ENCODE results near the gene ZNF653.
"Not testable (repeated sequence)": the region's sequence is repeated elsewhere in the genome, so short reads cannot be mapped to it uniquely, and the experiment has no call there.

Gene ZNF653

DNA sequence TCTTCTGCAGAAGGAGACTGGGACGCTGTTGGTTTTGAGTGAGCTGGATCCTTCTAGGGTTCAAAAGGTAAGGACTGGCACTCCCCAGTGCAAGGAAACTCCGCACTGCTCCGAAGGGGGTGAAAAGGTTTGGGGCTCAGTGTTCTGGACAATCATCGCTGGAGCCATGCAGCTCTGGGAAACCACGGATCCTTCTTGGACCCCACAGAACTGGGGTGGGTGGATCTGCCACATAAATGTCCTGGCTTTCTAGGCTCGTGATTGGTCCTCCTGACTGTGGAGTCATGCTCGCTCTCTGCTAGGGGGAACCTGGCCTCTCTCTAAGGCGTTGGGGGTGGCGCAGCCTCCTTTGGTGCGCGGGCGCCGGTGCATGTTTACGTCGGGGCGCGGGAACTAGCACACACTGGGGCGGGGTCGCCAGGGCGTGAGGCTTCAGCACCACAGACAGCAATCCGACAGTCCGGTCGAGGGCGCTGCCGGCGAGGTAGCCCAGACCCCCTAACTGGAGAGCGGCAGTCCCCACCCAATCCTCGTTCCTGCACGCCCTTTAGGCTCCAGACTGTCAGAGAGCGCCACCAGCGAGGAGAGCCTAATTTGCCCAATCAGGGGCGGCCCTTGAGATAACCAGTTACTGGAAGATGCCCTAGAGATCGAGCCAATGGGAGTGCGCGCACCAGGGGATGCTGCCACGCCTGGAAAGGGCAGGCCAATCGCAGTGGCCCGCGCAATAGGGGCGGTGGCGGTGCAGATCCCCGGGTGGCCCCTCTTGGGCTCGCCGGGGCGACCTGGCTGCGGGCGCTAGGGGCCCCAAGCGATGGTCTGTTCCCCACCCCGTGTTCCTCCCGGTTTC, 23.9 kb downstream of the ZNF653 start:
- DNase-seq (ENCODE audit: low spot score), result peak; percentile 95

- peak; percentile 87 for DNase-seq (ENCODE audit: low spot score)
These were observed 24.7 kb downstream of the ZNF653 start, which contains the start of gene ELAVL3 for GRCh38 chr19:11480715-11481533. Gene ELAVL3 (minus strand): TSS chr19:11481046. CDS start chr19:11480608, 438 bp downstream.

- peak; percentile 63 for DNase-seq (ENCODE audit: low spot score)
These were observed 25.5 kb downstream of the ZNF653 start for GRCh38 chr19:11479898-11480714.

- DNase-seq (ENCODE audit: low spot score), result peak; percentile 97
These were observed 26.3 kb downstream of the ZNF653 start for GRCh38 chr19:11479090-11479897.

DNA sequence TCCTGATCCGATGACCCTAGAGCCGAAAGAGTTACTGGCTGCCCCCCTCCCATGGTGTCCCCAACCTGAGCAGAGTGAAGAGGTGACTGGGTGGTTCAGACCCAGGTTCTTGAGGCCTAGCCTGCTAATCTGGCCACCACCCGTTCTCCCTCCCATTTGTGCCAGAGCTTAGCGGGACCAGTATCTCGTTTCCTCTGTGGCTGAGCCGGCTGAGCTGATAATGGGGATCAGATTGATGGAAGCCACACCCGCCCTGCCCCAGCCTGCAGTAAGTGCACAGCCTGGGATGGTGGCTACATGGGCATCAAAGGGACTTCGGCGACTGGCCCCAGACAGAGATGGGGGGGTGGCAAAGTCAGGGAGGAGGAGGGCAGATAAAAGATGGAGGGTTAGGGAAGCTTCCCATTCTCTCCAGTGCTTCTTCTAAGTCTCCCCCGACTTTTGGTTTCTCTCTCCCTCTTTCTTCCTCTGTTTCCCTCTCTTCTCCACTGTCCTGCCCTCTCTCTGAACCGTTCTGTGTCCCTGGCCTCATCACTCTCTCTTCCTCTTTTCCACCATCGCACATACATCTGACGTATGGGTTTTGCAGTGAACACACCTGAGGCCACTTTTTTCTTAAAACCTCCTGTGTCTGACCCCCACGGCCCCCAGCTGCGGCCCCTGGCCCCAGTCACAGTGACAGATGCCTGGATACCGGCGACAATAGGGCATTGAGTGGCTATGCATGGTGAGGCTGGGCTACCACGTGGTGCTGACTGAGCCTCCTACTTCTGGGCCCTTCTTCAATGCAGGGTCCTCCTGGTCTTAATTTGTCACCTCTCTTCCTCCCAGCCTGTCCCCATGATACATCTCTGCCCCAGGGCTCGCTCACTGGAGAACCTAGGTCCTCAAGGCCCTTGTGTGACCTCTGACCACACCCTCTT, 27.2 kb downstream of the ZNF653 start:
- peak; percentile 85 for DNase-seq (ENCODE audit: low spot score)

GRCh38 chr19:11475861-11476260, 29.8 kb downstream of the ZNF653 start:
- no peak for DNase-seq (ENCODE audit: low spot score)

DNA sequence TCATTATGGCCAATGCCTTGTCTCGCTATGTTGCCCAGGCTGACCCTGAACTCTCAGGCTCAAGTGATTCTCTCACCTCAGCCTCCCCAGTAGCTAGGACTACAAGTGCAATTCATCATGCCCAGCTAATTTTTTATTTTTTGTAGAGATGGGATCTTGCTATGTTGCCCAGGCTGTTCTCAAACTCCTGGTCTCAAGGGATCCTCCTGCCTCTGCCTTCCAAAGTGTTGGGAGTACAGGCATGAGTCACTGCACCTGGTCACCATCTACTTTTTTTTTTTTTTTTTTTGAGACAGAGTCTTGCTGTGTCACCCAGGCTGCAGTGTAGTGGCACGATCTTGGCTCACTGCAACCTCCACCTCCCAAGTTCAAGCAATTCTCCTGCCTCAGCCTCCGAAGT, 30.3 kb downstream of the ZNF653 start:
- not testable (repeated sequence) for DNase-seq (ENCODE audit: low spot score)

DNA sequence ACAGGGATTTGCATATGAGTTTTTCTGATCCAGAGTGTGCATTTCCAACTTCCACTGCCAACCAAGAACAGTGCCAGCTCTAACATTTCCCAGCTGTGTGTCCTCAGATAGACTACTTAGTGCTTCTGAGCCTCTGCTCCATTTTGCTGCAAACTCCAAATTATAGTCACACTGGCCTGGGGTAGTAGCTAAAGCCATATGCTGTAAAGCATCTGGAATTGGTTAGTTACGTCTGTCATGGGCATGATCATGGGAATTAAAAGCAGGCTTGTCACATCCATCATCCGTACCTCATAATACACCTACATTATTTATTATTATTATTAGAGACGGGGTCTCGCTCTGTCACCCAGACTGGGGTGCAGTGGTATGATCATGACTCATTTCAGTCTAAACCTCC, 31.9 kb downstream of the ZNF653 start:
- DNase-seq (ENCODE audit: low spot score), result no peak

DNA sequence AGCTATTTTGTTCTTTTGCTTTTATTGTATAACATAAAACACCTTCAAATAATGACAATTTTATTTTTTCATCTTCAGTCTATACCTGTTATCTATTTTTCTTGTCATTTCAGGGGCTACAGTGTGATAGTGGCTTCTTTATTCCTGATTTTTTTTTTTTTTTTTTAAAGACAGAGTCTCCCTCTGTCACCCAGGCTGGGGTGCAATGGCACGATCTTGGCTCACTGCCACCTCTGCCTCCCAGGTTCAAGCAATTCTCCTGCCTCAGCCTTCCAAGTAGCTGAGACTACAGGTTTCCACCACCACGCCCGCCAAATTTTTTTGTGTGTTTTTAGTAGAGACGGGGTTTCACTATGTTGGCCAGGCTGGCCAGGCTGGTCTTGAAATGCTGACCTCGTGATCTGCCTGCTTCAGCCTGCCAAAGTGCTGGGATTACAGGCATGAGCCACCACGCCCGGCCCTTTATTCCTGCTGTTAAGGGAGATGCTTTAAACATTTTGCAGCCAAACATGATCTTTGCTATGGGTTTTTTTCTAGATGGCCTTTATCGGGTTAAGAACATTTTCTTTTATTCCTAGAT, 37.3 kb downstream of the ZNF653 start:
- not testable (repeated sequence) for DNase-seq (ENCODE audit: low spot score)

DNA sequence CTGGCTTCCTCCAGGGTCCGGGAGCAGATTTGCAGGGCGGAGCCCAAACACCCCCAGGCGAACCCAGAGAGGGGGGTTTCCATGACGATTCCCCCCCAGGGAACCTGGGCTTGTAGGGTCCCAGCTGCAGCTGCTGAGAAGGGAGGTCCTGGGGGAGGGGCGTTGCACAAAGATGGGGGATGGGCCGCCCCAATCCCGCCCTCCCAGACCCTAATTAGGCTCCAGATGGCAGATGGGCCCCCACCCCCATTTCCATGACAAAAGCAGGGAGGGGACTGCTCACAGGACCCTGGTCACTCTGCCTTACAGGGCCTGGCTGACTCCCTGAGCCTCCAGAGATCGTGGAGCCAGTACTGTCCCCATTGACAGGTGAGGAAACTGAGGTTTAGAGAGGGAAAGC, 40.0 kb downstream of the ZNF653 start:
- no peak for DNase-seq (ENCODE audit: low spot score)

DNA sequence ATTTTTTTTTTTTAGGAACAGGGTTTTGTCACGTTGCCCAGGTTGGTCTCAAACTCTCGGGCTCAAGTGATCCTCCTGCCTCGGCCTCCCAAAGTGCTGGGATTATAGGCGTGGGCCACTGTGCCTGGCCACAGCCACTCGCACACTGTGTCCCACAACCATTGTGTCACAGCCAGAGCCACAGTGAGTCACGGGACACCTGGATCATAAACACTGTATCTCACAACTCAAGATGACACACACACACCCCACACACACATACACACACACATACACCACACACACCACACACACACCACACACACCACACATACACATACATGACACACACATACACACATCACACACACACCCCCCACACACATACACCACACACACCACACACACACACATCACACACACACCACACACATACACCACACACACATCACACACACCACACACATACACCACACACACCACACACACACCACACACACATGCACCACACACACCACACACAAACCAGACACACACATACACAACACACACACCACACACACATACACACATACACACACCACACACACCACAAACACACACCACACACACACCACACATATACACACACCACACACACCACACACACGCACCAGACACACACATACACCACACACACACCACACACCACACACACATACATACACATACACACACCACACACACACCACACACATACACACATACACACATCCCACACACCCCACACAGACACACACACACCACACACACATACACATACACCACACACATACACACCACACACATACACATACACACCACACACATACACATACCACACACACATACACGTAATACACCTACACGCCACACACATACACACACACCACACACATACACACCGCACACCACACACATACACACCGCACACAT, 41.0 kb downstream of the ZNF653 start:
- DNase-seq (ENCODE audit: low spot score), result no peak

DNA sequence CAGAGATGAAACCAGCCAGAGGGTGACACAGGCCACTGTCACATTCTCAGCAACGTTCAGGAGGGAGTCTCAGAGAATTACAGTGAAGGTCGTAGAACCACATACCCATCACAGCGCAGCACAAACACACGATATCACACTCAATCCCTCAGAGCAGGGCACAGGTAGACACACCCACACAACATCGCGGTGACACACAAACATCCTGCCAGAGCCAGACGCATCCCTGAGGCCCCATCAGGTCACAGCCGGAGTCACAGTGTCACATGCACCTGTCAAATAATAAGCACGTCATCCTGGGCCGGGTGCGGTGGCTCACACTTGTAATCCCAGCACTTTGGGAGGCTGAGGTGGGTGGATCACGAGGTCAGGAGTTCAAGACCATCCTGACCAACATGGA, 42.2 kb downstream of the ZNF653 start:
- DNase-seq (ENCODE audit: low spot score), result no peak

- no peak for DNase-seq (ENCODE audit: low spot score)
These were observed 44.2 kb downstream of the ZNF653 start for GRCh38 chr19:11461453-11461852.

- DNase-seq (ENCODE audit: low spot score), result peak; percentile 49
These were observed 45.4 kb downstream of the ZNF653 start for GRCh38 chr19:11460207-11460606.

DNA sequence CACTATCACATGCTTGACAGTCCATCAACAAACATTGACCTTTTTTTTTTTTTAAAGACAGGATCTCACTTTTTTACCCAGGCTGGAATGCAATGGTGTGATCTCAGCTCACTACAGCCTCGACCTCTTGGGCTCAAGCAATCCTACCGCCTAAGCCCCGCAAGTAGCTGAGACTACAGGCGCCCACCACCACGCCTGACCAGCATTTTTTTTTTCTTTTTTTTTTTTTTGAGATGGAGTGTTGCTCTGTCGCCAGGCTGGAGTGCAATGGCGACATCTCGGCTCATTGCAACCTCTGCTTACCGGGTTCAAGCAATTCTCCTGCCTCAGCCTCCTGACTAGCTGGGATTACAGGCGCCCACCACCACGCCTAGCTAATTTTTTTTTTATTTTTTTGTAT, 46.7 kb downstream of the ZNF653 start:
- not testable (repeated sequence) for DNase-seq (ENCODE audit: low spot score)

DNA sequence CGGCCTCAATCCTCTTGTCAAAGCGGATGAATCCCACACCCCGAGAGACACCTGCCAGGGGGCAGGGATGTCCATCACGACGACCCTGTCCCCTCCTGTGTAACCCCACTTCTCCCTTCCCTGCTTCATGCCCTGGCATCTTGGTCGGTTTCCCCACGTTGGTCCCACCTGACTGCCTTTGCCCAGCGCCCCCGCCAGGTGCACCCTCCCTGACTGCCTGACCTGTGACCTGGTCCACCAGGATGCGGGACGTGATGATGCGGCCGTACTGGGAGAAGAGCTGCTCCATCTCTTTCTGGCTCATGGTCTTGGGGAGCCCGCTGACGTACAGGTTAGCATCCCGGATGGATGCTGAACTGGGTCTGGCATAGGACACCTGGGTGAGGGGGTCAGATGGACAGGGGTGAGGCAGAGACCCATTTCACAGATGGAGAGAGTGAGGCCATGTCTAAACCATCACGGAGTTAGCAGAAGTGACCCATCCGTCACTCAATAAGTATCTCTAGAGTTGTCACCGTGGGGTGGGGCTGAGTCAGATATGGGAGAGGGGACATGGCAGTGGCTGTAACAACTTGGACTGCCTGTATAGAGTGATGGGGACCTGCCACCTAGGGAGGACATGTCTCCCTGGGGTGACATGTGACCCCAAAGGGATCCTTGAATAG, 47.3 kb downstream of the ZNF653 start:
- no peak for DNase-seq (ENCODE audit: low spot score)

DNA sequence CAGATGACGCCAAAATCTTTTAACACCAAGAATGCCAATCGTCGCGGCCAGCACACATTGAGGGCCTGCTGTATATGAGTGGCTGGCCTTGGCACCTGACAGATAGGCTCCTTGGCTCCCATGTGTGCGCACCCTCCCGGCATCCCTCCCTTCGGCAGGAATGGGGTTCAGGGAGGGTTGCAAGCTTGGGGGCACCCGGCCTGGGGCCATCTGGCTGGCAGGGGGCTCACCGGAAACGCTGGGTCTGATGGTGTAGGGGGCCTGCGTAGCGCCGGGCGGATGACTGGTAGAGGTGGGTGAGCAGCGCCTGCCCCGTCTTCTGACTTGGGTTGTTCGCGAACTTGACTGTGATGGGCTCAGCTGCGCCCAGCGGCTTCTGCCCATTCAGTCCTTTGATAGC, 47.8 kb downstream of the ZNF653 start:
- peak; percentile 33 for DNase-seq (ENCODE audit: low spot score)

GRCh38 chr19:11457115-11457514, 48.5 kb downstream of the ZNF653 start:
- peak; percentile 38 for DNase-seq (ENCODE audit: low spot score)
